ENCODE measurements around the gene SLC16A10.

DNA sequence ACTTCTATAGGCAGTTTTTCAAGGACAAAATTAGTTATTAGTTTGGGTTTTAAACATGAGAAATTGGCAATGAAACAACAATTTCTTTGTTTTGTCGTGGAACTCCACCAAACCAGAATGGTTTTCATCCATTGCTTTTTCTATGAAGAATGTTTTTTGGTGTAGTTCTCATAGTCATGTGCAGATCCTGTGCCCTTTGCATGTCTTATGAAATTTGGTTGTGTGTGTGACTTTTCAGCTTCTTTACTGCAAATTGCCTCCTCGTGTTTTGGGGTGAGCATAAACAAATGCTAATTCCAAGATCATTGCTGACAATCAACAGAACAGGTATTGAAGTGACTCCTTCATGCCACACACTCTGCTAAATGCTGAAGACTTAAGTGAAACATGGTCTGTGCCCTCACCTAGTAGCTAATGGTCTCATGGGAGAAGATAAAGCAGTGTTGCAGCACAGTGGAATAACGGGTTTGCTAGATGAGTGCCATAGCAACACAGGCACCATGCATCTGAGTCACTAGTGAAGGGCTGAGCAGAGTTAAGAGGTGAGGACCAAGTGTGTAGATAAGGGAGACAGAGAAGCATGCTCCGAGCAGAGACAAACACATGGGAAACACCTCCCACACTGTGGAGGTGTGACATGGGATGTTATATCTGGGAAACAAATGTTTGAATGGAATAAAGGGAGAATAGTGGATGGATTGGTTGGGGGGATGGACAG lies 120.0 kb downstream of the SLC16A10 start:
- TF ChIP-seq, protein P1, sequence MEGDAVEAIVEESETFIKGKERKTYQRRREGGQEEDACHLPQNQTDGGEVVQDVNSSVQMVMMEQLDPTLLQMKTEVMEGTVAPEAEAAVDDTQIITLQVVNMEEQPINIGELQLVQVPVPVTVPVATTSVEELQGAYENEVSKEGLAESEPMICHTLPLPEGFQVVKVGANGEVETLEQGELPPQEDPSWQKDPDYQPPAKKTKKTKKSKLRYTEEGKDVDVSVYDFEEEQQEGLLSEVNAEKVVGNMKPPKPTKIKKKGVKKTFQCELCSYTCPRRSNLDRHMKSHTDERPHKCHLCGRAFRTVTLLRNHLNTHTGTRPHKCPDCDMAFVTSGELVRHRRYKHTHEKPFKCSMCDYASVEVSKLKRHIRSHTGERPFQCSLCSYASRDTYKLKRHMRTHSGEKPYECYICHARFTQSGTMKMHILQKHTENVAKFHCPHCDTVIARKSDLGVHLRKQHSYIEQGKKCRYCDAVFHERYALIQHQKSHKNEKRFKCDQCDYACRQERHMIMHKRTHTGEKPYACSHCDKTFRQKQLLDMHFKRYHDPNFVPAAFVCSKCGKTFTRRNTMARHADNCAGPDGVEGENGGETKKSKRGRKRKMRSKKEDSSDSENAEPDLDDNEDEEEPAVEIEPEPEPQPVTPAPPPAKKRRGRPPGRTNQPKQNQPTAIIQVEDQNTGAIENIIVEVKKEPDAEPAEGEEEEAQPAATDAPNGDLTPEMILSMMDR (IDR thresholded peaks at IDR 0.05) = no peak; the same call in 1 of the 2 replicates
- no peak for TF ChIP-seq TCF7L2 (IDR thresholded peaks at IDR 0.05; ENCODE audit: low read depth, low read length)
